Ammon's horn (tissue), 1 donor: ENCODE results near the gene NDUFS7.
A peak's percentile ranks its signal among the peaks of the same experiment; 100 is the strongest.

Source experiments
- DNase-seq: peaks from one replicate; pipeline ENCODE4 v3.0.0-alpha.2; 2016; ENCODE audit warnings: low spot score

Gene NDUFS7

DNA sequence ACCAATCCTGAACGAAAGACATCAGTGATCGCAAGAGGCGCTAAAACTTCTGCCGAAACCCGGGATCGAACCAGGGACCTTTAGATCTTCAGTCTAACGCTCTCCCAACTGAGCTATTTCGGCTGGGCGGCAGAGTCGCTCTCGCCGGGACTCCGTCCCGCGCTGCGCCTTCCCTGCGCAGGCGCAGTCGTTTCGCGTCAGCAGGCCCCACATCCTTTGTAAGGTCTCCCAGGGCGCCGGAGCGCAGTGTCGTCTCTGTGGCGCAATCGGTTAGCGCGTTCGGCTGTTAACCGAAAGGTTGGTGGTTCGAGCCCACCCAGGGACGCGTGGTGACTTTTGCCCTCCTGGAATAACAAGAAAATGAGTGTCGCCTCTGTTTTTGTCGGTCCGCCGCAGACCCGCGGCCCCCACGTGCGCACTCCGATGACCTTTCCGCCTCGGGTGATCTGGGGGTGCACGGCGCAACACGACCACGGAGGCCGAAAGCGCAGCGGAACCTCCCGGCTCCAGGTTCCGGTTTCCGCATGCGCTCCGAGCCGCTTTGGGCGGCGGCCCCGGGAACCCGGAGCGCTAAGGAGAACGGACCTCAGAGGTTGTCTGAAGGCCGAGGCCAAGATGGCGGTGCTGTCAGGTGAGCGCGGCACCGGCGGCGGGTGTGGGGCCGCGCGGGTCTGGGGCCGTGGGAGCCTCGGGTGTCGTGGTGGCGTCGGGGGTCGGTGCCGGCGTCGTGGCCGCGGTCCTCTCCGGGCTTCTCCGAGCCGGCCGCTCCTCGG, at the start of gene NDUFS7:
Gene NDUFS7 (plus strand): TSS at position 596 of the 773 bp plus-strand sequence. CDS start 20 bp downstream, at position 616.
- DNase-seq: peak; percentile 93

DNA sequence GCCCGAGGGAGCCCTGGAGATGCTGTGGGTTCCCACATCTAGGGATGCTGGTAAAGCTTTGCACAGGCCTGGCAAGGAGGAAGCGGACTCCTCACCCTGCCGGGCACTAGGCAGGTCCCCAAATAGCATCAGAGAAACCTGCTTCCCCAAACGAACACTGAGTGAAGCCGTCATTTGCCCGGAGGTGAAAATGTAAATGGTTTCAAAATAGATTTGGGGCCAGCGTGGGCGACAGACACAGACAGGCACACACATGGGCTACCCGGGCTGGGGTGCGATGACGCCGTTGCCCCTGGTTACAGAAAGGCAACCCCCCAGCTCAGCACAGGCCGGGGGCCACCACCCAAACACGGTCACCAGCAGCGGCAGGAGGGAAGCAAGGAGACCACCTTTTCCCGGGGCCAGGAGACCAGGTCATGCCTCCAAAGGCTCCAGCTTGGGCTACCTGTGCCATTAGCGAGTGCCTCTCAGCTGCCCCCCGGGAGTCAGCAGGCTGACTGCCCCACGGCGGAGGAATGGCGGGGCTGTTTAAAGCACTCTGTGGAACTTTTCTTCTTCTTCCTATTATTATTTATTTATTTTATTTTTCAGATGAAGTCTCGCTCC, 47.5 kb upstream of the NDUFS7 start:
- DNase-seq: no peak

DNA sequence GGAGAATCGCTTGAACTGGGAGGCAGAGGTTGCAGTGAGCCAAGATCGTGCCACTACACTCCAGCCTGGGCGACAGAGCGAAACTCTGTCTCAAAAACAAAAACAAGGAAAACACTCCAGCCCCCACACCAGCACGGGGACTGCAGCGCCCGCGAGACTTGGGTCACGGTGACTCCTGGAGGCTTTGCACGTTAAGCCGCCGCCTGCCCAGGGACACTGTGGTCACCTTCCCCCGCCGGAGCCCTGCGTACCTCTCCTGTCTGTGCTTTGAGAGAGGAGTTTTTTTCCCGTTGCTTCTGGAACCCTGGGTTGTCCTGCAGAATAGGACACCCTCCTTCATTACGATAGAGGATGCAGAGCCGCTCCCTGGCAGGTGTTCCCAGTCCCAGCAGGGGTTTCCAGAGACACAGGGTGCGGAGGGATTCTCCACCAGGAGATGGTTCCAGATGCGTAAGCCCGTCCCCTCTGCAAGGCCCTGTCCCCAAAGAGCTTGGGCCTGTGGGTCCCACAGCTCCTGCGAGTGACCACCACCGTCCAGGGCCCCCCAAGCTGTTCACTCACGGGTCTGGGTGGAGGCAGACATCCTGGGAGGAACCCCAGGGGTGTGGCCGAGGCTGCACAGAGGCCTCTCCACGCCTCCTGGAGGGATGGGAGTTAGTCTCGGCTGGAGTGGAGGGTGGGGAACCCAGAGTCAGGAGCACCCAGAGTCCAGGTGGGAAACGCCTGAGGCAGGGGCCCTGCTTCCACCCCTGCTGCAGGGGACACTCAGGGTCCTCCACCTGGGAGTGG, 42.8 kb upstream of the NDUFS7 start:
- no peak for DNase-seq

DNA sequence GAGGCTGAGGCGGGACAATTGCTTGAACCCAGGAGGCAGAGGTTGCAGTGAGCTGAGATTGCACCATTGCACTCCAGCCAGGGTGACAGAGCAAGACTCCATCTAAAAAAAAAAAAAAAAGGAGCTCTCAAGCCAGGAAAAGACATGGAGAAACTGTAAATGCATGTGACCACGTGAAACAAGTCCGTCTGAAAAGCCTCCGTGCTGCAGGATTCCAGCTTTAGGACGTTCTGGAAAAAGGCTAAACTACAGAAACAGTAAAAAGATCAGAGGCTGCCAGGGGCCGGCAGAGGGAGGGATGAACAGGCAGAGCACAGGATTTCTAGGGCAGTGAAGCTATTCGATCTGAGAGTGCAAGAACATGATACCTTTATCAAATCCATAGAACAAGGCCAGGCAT, 40.7 kb upstream of the NDUFS7 start:
- DNase-seq: no peak

DNA sequence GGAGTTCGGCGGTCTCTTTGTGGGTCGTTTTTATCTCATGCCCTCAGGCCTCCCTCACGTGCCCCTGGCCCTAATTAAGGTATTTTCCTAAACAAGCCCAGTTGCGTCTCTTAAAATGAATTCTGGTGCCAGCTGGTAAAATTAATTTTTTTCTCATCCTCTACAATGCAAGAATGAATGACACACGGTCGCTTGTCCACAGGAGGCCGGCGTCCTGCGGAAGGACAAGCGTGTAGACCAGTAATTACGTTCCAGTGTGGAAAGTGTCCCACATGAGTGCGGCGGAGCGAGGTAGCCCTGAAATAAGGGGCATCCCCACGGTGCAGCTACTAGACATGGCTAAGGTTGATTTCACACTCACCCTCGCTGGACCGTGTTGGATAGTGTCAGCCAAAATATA, 34.5 kb upstream of the NDUFS7 start:
- no peak for DNase-seq

DNA sequence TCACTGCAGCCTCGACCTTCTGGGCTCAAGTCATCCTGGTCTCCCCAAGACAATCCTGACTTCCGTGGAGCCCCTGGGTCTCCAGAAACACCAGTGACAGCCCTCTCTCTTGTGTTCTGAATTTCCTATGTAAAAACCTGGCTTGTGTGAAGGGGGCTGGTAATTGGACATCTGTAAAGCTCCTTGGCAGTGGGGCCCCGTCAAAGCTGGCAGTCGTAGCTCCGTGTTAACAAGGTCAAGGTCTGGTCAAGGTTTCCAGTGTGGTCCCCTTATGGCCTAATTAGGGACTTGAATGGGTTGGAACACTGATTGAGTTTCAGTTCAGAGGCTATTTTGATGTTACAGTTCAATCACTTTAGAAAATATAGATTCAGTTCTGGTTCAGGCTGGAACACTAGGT, 32.8 kb upstream of the NDUFS7 start:
- no peak for DNase-seq

DNA sequence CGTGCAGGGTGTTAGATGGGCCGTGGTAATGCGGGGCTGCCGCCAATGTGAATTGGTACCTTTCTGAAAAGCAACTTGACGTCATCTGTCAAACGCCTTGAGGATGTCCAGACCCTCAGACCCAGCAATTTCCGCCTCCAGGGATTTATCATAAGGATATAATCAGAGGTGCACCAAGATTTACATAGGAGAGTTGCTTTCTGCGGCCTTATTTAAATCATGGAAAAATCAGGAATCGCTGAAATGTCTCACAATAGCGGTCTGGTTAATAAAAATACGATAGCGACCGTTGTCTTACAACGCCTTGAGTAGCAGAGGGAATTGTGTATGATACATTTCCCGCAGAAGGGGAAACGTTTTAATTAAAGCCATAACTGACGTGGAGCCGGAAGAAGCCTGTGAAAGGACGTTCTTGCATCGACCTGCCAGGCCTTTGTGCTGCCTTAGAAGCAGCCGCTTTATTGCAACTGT, 32.3 kb upstream of the NDUFS7 start:
- no peak for DNase-seq

DNA sequence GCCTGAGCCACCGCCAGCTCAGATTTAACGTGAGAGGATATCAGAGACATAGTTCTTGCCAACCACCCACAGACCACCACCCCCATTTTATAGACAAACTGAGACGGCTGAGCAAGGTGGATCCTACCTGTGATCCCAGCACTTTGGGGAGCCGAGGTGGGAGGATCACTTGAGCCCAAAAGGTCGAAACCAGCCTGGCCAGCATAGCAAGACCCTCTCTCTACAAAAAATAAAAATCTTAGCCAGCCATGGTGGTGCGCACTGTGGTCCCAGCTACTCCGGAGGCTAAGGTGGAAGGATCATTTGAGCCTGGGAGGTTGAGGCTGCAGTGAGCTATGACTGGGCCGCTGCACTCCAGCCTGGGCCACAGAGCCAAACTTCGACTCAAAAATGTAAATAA, 30.6 kb upstream of the NDUFS7 start:
- DNase-seq: no peak

DNA sequence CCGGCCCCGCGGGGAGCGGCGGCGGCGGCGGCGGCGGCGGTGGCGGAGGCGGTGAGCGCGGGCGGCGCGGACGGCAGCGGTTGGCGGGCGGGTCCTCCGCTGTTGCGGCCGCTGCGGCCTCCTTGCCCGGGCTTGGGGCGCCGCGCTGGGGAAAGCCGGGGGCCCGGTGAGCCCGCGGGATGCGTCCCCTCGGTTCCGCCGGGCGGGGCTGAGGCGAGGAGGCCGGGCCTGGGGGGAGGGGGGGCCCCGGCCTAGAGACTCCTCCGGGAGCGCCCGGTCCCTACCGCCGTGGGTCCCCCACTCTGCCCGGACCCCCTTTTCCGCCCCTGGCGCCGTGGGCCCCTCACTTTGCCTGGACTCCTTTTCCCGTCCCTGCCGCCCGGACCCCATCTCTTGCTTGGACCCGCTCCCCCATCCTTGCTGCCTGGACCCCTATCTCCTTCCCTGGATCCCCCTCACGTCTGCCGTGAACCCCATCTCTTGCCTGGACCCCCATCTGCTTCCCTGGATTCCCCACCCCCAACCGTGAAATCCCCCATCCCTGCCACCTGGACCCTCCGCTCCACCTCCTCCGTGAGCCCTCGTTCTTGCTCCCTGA, 28.6 kb upstream of the NDUFS7 start:
- no peak for DNase-seq

DNA sequence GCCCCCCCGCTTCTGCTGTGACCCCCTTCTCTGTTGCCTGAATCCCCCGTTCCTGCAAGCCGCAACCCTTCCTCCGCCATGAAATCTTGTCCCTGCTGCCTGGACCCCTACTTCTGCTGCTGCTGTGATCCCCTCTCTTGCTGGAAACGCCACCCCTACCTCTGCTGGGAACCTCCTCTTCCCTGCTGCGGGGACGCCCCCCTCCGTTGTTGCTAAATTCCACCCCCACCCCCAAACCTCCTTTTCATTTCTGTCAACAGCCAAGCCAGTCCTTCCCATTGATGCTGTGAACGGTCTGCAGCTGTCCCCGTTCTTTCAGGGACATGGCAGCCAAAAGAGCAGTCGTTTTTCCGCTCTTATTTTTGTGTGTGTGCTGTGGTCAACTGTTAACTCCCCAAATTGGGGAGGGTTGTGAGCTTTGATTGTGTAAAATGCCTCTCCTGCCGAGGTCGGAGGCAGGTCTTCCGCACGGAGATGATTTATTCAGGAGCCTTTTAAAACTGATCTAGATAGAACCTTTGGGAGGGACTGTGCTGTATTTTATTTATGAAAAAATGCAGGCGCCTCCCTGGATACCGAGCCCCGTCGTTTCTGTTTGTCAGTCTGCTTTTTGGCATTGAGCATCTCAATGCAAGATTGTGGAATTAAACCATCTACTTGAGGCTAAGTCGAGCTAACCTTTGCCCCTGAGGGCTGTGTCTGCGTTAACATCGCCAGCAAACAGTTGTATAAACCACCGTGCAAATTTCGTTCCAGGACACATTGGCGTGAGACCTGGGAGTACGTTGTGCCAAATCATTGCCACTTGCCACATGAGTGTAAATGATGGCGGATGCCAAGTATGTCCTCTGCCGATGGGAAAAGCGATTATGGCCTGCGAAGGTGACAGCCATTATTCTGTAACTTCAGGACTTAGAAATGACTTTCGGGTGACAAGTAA, 27.9 kb upstream of the NDUFS7 start:
- DNase-seq: peak; percentile 78

DNA sequence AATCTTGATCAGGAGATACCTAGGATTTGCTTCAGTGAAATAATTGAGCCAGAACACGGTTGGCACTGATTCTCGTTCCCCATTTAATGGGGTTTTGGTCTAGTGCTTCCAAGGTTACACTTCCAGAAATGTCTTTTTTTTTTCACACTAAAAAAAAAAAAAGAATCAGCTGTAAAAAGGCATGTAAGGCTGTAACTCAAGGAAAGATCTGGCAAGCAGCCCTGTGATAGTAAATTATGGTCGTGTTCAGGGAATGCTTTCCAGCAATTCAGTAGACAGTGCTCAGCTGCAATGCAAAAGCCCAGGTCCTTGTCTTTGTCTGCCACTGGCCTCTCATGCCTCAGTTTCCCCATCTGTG, 27.2 kb upstream of the NDUFS7 start:
- DNase-seq: no peak

DNA sequence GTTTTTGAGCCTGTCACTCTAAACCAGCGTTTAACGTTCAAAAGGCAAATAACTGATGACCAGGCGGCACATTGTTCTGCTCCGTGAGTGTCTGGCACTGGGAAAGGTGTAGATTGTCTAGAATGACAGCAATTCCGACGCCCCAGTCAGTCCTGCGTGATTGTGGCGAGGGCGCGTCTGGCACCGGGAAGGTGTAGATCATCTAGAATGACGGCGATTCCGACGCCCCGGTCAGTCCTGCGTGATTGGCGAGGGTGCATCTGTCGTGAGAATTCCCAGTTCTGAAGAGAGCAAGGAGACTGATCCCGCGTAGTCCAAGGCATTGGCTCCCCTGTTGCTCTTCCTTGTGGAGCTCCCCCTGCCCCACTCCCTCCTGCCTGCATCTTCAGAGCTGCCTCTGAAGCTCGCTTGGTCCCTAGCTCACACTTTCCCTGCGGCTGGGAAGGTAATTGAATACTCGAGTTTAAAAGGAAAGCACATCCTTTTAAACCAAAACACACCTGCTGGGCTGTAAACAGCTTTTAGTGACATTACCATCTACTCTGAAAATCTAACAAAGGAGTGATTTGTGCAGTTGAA, 26.1 kb upstream of the NDUFS7 start:
- DNase-seq: no peak

DNA sequence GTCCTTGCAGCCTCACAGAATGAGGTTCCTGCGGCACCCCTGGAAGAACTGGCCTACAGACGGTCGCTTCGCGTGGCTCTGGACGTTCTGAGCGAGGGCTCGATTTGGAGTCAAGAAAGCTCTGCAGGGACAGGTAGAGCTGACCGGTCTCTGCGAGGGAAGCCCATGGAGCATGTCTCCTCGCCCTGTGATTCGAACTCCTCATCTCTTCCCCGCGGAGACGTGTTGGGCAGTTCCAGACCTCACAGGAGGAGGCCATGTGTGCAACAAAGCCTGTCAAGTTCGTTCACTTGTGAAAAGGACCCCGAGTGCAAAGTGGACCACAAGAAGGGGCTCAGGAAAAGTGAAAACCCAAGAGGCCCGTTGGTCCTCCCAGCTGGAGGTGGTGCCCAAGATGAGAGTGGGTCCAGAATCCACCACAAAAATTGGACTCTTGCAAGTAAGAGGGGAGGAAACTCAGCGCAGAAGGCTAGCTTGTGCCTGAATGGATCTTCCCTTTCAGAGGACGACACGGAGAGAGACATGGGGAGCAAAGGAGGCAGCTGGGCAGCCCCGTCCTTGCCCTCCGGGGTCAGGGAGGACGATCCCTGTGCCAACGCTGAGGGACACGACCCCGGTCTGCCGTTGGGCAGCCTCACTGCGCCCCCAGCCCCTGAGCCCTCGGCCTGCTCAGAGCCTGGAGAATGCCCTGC, 23.4 kb upstream of the NDUFS7 start:
- DNase-seq: no peak

DNA sequence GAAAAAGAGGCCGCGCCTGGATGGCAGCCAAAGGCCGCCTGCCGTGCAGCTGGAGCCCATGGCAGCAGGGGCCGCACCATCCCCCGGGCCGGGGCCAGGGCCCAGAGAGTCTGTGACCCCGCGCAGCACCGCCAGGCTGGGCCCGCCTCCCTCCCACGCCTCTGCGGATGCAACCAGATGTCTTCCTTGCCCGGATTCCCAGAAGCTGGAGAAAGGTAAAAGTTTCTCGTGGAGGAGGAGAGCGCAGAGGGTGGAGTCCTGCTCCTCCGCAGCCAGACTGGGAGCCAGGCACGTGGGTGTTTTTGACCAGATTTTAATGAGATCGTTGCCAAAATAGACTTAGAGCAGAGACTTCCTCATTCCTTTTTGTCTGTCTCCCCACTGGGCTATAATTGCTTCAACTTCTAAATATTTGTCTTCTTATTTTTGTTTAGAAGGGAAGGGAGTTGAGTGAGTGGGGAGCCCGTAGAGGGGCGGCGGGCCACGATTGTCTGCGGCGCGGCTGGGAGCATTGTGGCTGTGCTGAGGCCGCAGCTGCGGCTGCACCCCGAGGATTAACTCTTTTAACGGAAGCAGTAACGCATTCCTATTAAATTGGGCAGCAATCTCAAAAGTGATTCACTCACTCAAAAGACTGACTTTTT, 22.8 kb upstream of the NDUFS7 start:
- DNase-seq: peak; percentile 81

DNA sequence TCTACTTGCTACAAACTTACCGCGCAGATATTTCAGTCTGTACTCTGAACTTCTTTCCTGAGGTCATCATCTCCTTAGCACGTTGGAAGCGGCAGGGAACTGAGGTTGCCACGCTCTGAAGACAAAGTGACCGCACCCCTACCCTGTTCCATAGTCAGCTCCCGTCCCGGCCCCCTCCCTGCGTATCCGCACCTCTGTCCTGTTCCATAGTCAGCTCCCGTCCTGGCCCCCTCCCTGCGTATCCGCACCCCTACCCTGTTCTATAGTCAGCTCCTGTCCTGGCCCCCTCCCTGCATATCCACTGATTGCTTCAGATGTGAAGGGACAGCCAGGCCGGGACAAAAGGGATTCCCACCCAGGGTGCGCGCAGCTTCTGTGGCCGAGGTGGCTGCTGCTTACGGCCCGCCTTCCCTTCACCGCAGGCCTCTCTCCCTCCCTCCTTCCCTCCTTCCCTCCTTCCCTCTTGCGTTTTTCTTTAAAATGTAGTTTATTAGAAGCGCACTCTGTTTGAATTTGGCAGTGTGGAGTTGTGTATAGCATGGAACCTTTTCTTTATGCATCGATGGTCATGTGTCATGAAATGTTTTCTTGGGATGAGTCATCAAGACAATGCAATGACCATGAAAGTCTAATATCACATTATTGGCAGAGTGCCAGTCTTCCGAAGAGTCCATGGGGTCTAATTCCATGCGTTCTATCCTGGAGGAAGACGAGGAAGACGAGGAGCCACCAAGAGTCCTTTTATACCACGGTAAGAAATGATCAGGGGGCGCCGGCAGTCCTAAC, 21.9 kb upstream of the NDUFS7 start:
- no peak for DNase-seq

DNA sequence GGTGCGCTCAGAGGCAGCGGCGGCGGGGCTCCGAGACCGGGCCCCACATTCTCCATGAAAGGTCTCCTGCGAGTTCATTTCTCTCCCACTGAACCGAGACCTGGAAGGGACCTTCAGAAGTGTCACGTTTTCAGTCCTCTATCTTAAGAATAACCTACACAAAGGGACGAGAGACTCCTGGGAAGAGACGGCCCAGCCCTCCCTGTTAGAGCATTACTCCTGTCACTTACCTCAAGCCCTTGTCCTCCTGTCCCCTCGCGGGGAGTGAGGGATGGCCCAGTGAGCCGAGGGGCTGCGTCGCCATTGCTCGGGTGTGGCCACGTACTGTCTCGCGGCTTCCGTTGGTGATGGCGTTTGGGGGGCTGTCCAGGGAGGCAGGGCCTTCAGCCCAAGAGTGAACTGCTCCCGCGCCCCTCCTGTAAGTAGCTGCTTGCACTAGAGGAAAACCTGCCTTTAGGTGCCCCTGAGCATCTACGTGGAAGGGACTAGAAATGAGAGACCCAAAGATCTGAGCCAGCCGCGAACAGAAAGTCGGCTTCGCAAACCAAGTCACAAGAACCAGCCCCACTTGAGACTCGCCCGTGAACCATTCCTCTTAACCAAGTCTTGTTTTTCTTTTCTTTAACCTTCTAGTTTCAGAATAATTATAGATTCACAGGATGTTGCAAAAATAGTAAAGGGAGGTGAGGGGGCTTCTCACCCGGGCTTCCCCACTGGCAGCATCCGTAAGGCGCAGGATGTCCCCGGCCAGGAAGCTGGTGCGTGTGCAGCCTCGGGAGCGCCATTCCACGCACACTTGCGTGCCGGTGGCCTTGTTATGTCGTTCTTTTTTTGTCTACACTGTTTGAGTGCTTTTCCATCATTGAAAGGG, 21.1 kb upstream of the NDUFS7 start:
- DNase-seq: no peak

DNA sequence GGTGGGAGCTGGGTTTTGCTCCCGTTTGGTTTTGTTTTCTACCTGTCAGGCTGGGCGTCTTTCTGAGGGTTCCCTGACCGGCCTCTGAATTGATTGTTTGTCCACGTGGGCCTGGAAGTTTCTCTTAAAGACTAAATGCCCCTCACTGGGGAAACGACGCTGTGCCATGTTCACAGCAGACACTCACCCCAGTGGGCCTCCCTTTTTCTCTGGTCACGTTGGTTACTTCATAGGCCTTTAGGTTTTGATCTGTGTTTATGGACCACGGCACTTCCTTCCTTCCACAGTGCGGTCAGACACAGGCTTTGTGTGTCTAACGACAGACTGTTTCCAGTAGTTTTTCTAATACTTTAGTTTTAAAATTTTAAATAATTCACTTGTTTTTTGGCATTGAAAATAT, 20.1 kb upstream of the NDUFS7 start:
- no peak for DNase-seq

DNA sequence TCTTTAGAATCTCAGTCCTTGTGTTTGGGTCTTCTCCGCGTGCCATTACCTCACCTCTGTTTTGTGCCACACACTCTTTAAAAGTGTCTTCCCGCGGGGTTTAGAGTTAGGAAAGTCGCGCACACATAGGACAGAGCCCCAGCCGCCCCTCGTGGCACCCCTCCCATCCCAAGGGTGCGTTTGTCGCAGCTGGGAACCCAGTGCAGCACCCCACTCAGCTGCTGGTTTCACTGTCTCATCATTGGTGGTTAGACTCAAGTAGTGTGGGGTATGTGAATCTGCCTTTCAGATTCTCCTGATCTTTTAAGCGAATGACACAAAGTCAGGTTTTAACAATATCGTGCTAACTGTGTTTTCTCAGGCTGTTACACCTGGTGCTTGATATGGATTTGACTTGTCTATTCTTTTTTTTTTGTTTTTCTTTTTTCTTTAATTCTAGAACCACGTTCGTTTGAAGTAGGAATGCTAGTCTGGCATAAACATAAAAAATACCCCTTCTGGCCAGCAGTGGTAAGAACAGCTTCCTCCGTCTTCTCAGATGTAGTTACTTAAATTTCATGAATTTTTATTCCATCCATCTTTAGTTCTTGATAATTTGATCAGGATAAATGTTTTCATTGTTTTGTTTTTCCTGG, 19.5 kb upstream of the NDUFS7 start:
- DNase-seq: no peak
